Hematopoietic multipotent progenitor cell treated with erythropoietin and hydrocortisone succinate and interleukin-3 and kit ligand, for 6 days (in vitro differentiated cells): ENCODE data around the gene EXOC5.

Experiments used
- DNase-seq: peaks from one replicate; pipeline ENCODE4 v3.0.0-alpha.2; 2015

The EXOC5 gene

DNA sequence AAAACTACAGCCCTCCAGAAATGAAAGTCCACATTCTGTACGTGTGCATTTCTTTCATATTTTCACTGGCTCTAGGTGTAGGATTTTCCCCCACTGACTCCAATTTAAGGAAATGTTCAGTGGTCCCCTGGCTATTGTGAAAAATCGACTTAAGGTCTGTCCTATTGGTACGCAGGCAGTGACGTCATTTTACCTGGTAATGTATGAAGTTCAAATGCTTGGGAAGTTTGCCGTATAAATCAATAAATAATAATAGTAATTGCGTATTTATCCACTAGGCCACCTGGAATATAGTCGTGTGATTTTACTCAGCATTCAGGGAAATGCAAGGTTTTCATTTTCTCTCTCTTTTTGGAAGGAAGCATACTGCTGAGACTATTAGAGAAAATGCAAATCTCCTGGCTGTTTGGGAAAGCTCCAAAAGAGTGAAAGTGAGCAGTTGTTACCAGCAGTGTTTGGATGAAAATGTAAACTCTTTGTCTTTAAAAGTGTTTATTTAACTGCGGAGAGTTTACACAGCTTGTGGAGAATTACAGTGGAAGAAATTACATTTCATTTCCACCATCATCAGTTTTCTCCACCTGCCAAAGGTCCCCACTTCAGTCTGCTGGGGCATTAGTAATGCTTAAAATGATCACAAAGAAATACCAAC is 107.0 kb downstream of the EXOC5 start:
- DNase-seq = no peak

DNA sequence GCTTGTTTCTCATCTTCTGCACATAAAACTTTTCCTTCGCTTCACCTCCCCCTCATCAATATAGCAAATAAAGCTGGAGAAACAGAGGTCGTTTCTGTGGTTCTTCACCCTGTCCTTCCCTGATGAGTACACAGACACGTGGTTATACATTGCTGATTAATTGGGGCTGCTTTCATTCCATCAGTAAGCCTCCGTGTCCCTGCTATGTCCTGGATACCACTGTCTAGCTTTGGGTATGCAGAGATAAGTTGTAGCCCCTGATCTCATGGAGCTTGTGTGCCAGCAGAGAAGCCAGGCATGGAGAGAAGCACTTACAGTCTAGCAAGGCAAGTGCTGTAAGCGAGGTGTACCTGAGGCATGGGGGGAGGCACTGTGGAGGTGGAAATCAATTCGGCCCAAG is 108.4 kb downstream of the EXOC5 start:
- no peak for DNase-seq

DNA sequence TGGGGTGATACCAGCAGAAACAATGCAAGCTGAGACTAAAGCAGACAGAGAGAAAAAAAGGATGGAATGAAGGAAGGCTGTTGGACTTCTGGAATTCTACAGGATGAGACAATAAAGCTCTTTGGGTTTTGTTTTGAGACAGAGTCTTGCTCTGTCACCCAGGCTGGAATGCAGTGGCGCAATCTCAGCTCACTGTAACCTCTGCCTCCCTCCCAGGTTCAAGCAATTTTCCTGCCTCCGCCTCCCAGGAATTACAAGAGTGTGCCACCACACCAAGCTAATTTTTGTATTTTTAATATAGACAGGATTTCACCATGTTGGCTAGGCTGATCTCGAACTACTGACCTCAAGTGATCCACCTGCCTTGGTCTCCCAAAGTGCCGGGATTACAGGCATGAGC is 115.4 kb downstream of the EXOC5 start:
- DNase-seq = no peak
